Mononuclear cell (primary cell): ENCODE results near the gene CST7. TPM values are rescaled to one million over a fixed set of nuclear protein-coding genes. Genes with fewer than 3 reads are reported as not detected.

Experiments used
- H3K27me3 ChIP-seq: 2 replicates; pipeline ENCODE4 v1.6.0; 2011; ENCODE audit warnings: low read length, control low read depth; ENCODE audit not compliant: insufficient read depth
- H3K4me1 ChIP-seq: 2 replicates; pipeline ENCODE4 v1.5.1; 2011; ENCODE audit warnings: mild to moderate bottlenecking, low read length, control low read depth; ENCODE audit not compliant: insufficient read depth
- H3K4me3 ChIP-seq: 2 replicates; pipeline ENCODE4 v1.5.1; 2011; ENCODE audit warnings: mild to moderate bottlenecking, low read length, moderate library complexity
- H3K9me3 ChIP-seq: 2 replicates; pipeline ENCODE4 v1.5.1; 2011; ENCODE audit warnings: low read depth, mild to moderate bottlenecking, control low read depth, low read length
- total RNA-seq: library from RNA; depleted of rRNA; stranded (reverse); fragments of >200 nt; gene quantifications from one replicate; pipeline ENCODE4 v1.2.3, GENCODE V29; 2012

Gene CST7, protein sequence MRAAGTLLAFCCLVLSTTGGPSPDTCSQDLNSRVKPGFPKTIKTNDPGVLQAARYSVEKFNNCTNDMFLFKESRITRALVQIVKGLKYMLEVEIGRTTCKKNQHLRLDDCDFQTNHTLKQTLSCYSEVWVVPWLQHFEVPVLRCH
- 48.1 TPM for total RNA-seq

DNA sequence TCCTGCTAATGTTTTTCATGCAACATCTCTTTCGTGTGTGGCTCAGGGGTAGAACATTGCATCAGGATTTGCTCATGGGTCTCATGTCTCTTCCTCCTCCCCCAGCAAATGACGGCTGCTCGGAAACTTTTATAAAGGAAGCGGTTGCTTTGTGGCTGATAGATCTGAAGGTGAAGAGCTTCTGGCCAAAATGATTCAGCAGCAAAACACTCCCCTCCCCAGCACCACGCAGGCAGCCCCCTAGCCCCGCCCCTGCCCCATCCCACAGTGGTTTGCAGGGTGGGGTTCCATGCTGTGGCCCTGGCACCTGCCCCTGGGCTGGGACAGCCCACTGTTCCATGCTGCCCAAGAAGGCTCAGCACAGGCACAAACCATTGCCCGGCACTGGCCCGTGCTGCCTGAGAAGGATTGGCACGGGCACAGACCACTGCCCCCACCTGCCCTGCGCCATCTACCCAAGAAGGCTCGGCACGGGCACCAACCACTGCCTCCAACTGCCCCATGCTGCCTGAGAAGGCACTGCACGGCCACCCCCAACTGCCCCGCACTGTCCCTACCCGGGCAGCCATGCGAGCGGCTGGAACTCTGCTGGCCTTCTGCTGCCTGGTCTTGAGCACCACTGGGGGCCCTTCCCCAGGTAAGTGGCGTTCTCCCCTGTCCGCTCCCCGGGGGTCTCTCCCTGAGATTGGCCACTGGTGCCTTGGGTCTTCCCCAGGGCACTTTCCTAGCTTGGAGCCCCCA is at the start of gene CST7:
TSS of gene CST7 (plus strand) at position 331 of the 741 bp plus-strand sequence. CDS start at position 568, 237 bp downstream.
- H3K4me1 ChIP-seq = peaks cover 55% of the 10 kb centered on the region
- H3K9me3 ChIP-seq = no peaks in the 10 kb centered on the region
- H3K27me3 ChIP-seq = no peaks in the 10 kb centered on the region
- H3K4me3 ChIP-seq = peak within 1 kb of the TSS; percentile 55

DNA sequence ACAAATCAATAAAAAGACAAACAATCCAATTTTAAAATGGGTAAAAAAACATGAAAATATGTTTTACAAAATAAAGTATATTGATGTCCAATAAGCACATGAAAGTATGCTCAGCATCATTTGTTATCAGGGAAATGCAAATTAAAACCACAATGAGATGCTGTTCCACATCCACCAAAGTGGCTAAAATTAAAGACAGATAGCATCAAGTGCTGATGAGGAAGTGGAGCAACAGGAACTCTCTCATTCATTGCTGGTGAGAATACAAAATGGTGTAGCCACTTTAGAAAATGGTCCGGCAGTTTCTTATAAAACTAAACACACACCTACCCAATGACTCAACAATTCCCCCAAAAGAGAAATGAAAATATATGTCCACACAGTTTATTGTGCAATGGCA is 42.3 kb upstream of the CST7 start:
- no peaks in the 10 kb centered on the region for H3K4me1 ChIP-seq
- peaks cover 10% of the 10 kb centered on the region for H3K9me3 ChIP-seq
- no peaks in the 10 kb centered on the region for H3K27me3 ChIP-seq
- no peak overlapping the region for H3K4me3 ChIP-seq

DNA sequence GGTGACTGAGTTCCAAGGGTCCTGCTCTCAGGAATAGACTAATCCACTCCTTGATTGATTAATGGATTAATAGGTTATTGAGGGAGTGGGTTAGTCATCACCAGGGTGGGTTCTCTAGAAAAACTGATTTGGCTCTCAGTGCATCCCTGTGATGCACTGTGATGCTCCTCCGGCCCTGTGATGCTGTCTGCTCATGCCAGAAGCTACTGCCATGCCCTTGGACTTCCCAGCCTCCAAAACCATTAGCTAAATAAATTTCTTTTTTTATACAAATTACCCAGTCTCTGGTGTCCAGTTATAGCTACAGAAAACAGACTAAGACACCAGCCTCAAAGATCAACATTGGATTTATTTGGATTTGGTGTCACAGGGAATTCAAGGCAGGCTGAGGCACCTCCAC is 40.4 kb upstream of the CST7 start:
- Histone ChIP-seq H3K27me3 (no peaks in the 10 kb centered on the region), H3K4me3 (no peak overlapping the region), H3K9me3 (peaks cover 10% of the 10 kb centered on the region), H3K4me1 (no peaks in the 10 kb centered on the region)

DNA sequence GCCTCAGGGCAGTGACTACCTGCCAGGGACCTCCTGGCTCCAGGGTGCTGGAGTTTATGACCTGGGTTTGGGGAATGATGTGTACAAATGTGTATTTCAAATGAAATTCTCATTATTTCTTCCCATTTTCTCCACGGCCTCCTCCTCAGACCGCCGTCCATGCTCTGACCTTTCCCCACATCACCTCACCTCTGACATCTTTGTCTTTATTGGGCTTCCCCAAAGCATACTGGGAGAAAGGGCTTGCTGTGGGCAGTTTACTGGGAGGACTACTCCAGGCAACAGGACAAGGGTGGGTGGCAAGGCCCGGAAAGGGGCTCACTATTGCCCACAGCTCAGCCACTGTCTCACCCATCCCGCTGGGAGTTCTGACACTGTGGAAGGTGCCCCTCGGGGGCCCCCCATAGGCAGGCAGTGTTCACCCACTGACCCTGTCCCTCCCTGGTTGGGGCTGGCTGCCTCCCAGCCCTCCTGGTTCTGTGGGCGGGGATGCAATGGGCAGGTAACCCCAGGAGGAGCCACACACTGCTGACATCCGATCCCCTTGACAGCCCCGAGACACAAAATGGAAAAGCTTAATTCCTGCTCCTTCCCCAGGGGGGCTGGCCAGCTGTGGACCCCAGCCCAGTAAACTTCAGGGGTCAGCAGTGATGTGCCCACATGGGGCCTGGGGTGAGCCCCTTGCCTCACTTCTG is 39.8 kb upstream of the CST7 start:
- H3K9me3 ChIP-seq = peaks cover 10% of the 10 kb centered on the region
- H3K27me3 ChIP-seq = no peaks in the 10 kb centered on the region
- no peak overlapping the region for H3K4me3 ChIP-seq
- no peaks in the 10 kb centered on the region for H3K4me1 ChIP-seq

DNA sequence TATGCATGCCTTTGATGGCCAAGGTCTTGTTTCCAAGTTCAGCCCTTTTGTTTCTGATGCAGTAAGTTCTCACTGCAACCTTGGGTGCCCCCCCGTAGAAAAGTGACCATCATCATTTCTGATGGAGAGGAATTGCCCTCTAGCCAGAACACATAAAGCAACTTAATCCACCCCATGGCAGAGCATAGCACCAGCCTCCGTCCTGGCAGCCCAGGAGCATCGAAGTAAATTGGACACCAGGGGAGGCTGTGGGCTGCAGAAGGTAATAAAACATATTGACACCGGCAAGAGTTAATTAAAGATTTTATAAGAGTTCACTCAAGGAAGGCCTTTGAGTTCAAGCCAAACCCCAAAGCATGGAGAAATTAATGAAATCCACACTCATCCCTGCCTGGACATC is 39.2 kb upstream of the CST7 start:
- Histone ChIP-seq H3K4me1 (no peaks in the 10 kb centered on the region), H3K9me3 (peaks cover 10% of the 10 kb centered on the region), H3K27me3 (no peaks in the 10 kb centered on the region), H3K4me3 (no peak overlapping the region)

DNA sequence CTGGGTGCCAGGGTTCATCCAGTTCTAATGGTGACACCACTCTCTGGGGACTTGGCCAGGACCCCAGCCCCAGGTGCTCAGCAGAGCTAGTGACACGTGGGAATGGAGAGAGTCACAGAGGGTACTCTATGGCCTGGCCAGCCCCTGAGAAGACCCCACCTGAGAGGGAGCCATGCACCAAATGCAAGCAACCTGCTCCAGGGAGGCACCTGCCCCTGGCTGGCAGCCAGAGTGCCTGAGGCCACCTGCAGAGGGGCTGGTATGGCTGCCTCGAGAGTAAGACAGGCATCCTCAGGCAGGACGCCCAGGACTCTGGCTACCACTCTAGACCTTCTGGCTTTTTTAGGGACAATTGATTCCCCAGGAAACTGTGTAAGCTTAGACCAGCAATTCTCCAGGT is 38.6 kb upstream of the CST7 start:
- no peaks in the 10 kb centered on the region for H3K27me3 ChIP-seq
- H3K4me1 ChIP-seq = no peaks in the 10 kb centered on the region
- peaks cover 10% of the 10 kb centered on the region for H3K9me3 ChIP-seq
- no peak overlapping the region for H3K4me3 ChIP-seq

DNA sequence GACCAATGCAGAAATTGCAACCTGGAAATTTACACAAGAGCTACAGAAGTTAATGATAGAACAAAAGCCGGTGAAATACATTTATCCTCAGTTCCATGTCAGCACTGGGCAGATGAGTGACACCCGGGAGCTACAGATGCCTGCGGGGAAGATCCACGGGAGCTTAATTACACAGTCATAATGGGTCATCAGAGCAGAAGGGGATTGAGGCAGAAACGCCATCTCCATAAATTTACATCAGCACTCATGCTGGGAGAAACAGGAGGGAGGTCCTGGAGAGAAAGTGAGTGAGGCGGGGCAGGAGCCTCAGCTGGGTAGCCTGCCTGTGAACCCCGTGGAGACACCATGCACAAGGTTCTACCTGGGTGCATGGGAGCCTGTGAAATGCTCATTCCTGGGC is 37.6 kb upstream of the CST7 start:
- Histone ChIP-seq H3K27me3 (no peaks in the 10 kb centered on the region), H3K4me1 (no peaks in the 10 kb centered on the region), H3K9me3 (peaks cover 10% of the 10 kb centered on the region), H3K4me3 (no peak overlapping the region)

DNA sequence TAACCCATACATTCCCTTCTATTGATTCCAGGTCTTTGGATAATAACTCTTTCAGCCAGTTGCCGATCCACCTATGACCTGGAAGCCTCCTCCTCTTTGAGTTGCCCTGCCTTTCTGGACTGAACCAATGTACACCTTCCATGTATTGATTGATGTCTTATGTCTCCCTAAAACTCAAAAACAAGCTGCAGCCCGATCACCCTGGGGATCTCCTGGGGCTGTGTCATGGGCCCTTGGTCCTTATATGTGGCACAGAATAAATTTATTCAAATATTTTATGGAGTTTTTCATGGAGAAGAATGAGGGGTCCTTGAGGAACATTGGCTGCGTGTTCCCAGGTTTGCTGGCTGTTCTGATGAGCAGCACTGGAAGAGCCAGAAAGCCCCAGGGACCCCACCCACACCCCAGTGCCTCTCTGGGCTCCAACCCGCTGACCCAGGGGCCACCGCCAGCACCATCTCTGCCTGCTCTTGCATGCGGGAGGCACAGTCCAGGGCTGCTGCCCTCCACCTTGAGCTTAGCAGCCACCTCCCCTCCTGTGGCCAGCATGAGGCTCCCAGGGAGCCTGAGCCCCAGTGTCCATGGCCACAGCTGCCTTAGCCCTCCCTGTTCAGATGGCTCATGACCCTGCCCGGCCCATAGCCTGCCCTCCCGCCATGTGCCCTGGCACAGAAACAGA is 36.5 kb upstream of the CST7 start:
- Histone ChIP-seq H3K4me1 (no peaks in the 10 kb centered on the region), H3K9me3 (peaks cover under 1% of the 10 kb centered on the region), H3K4me3 (no peak overlapping the region), H3K27me3 (no peaks in the 10 kb centered on the region)

DNA sequence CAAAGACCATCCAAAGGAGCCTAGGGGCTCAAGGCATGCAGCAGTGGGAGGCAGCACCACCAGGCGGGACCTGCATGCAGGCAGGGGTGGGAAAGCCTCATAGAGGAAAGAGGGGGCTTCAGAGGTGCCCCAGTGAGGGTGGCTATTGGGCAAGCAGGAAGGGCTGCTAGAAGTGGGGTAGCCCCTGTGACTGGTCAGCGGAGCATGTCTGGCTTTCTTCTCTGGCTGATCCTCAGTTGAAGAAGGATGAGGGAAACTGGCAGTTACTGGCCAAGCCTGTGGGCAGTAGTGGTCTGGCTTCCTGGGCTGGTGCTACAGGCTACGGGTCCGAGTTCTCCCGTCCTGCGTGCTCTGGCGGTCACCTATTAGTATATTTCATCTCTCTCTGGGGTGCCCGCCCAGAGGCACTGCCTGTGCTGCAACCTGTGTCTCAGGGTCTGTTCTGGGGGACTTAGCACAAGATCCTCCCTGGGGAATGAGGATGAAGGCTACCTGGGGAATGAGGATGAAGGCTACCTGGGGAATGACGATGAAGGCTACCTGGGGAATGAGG is 35.9 kb upstream of the CST7 start:
- no peaks in the 10 kb centered on the region for H3K9me3 ChIP-seq
- H3K27me3 ChIP-seq = no peaks in the 10 kb centered on the region
- H3K4me1 ChIP-seq = peaks cover 3% of the 10 kb centered on the region
- H3K4me3 ChIP-seq = no peak overlapping the region

DNA sequence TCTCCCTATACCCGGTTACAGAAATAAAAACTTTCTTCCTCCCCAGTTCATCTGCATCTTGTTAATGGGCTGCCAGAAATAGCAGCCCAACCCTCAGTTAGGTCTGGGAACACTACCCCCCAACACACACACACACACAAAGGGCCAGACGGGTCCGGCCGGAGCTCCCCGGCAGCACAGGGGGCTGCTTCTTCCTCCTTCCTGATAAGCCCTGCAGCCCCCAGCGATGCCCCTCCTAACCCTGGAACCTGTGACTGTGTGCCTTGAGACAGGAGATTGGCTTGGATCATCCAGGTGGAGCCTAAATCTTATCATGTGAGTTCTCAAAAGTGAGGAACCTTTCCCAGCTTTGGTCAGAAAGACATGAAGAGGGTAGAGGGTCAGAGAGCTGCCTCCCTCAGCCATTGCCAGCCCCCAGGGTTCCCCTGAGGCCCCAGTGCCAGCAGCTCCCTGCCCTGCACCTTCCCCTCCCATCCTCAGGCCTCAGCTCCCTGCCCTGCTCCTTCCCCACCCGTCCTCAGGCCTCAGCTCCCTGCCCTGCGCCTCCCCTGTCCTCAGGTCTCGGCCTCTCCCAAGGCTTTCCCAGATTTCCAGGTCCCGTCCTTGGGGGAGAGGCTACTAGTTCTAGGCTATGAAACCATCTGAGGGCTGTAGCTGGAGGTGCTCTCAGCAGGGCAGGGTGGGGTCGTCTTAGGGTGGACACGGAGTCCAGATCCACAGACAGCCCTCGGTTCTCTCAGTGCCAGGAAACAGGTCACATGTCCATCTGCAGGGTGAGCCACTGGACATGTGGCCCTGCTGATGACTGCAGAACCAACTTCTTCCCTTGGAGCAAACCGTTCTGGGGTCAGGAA is 34.5 kb upstream of the CST7 start:
- Histone ChIP-seq H3K4me3 (no peak overlapping the region), H3K4me1 (peaks cover 7% of the 10 kb centered on the region), H3K9me3 (no peaks in the 10 kb centered on the region), H3K27me3 (no peaks in the 10 kb centered on the region)

DNA sequence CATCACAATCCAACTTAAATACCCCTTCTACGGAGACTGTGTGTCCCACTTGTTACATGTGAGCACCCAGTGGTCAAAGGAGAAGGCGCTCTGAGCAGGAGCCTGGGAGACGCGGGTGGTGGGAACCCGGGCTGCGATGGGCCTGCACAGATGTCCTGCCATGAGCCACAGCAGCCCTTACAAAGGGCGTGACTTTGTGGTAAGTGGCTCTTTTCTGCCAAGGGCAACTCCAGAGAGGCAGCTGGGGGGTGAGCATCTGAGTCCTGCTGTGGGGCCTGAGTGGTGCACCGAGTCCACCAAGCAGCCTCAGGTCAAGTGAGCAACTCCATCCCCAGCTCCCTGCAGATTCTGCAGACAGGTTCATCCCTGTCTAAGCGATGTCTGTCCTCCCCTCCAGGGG is 33.6 kb upstream of the CST7 start:
- Histone ChIP-seq H3K9me3 (no peaks in the 10 kb centered on the region), H3K4me1 (peaks cover 7% of the 10 kb centered on the region), H3K4me3 (no peak overlapping the region), H3K27me3 (no peaks in the 10 kb centered on the region)

DNA sequence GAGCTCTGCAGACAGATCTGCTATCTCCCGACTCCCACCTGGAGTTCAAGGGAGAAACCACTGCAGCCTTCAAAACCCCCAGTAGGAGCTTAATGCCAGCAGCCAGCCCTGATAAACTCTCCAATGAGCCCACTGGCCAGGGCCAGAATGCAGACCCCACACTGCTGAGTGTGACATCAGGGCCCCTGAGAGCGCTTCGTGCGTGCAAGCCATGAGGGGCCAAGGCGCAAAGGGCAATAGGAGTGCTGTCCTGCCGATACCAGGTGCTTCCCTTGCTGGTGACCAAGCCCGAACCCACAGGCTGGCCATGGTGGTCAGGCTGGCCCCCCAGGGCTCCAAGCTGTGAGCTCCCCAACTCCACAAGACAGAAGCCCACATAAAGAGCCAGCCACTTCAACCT is 33.2 kb upstream of the CST7 start:
- Histone ChIP-seq H3K9me3 (no peaks in the 10 kb centered on the region), H3K27me3 (no peaks in the 10 kb centered on the region), H3K4me1 (peaks cover 7% of the 10 kb centered on the region), H3K4me3 (no peak overlapping the region)

DNA sequence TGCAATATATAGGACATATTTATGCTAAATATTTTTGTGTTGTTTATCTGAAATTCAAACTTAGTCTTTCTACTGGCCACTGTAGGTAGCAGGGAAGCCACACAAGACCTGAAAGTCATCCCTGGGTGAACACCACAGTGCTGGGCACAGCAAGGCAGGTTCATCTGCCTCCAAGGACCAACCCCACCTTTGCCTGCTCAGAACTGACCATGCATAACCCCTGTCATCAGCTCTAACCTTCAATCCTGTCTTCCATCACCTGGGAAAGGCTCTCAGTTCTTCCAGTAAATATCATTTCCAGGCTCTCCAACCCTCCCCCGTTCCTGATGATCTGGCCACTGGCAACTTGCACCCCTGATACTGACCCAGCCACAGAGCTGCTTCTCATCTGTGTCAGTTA is 32.7 kb upstream of the CST7 start:
- Histone ChIP-seq H3K4me3 (no peak overlapping the region), H3K27me3 (no peaks in the 10 kb centered on the region), H3K4me1 (peaks cover 7% of the 10 kb centered on the region), H3K9me3 (no peaks in the 10 kb centered on the region)

DNA sequence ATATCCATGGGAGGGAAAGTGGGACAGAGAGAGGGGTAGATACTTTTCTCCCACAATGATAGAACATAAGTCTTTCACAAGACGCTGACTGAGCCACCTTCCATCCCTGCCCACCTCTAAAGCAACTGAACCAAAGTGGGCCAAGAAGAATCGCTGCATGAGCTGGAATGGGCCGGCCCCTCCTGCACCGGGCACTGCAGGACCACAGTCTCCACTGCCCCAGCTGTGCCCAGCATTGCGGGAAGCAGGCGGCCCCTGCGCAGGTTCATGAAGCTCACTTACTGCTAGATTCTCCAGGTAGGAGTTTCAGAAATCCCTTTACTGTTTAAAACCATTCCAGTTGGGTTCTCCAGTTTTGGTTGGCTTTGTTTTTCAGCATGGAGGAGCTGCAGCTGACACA is 32.0 kb upstream of the CST7 start:
- peaks cover 7% of the 10 kb centered on the region for H3K4me1 ChIP-seq
- H3K9me3 ChIP-seq = no peaks in the 10 kb centered on the region
- H3K4me3 ChIP-seq = no peak overlapping the region
- H3K27me3 ChIP-seq = no peaks in the 10 kb centered on the region
